GM21447 (cell line): ENCODE measurements around the gene RAB3B.
"Not testable (repeated sequence)": the region's sequence is repeated elsewhere in the genome, so short reads cannot be mapped to it uniquely, and the experiment has no call there.

Source experiments
- ATAC-seq: cut with Tn5 transposase; IDR thresholded peaks from one replicate; pipeline ENCODE4 v1.9.1; 2021; ENCODE audit not compliant: unreplicated experiment

The RAB3B gene

GRCh38 chr1:51922040-51922439 is 68.5 kb downstream of the RAB3B start:
- no peak for ATAC-seq

GRCh38 chr1:51920130-51920529 is 70.4 kb downstream of the RAB3B start:
- no peak for ATAC-seq

GRCh38 chr1:51919684-51920083 is 70.8 kb downstream of the RAB3B start:
- no peak for ATAC-seq

GRCh38 chr1:51916587-51917405 is 73.7 kb downstream of the RAB3B start:
- ATAC-seq, result no peak

GRCh38 chr1:51915951-51916350 is 74.5 kb downstream of the RAB3B start:
- ATAC-seq, result no peak

GRCh38 chr1:51912881-51913280 is 77.6 kb downstream of the RAB3B start:
- ATAC-seq, result no peak

- ATAC-seq, result no peak
Observed at GRCh38 chr1:51910221-51911000, 80.1 kb downstream of the RAB3B start.

- no peak for ATAC-seq
Observed at GRCh38 chr1:51908499-51908898, 82.0 kb downstream of the RAB3B start.

GRCh38 chr1:51907079-51907702 is 83.3 kb downstream of the RAB3B start:
- ATAC-seq, result no peak

- no peak for ATAC-seq
Observed at GRCh38 chr1:51906306-51907078, 84.0 kb downstream of the RAB3B start.

GRCh38 chr1:51902456-51902855 is 88.0 kb downstream of the RAB3B start:
- no peak for ATAC-seq

- ATAC-seq, result no peak
Observed at GRCh38 chr1:51901151-51901550, 89.3 kb downstream of the RAB3B start.

- ATAC-seq, result no peak
Observed at GRCh38 chr1:51899022-51899421, 91.5 kb downstream of the RAB3B start.

- ATAC-seq, result no peak
Observed at GRCh38 chr1:51898090-51898734, 92.3 kb downstream of the RAB3B start.

- ATAC-seq, result no peak
Observed at GRCh38 chr1:51897699-51898031, 92.8 kb downstream of the RAB3B start.

- ATAC-seq, result not testable (repeated sequence)
Observed at GRCh38 chr1:51894748-51895147, 95.8 kb downstream of the RAB3B start.

- ATAC-seq, result peak; percentile 90
Observed at GRCh38 chr1:51878616-51879336, 111.7 kb downstream of the RAB3B start, which contains the start of gene NRDC. Gene NRDC, minus strand, starts transcription at chr1:51878727. Its CDS starts 112 bp downstream, at chr1:51878615.

- ATAC-seq, result peak; percentile 31
Observed at GRCh38 chr1:51878308-51878615, 112.2 kb downstream of the RAB3B start.

- ATAC-seq, result peak; percentile 6
Observed at GRCh38 chr1:51877434-51878307, 112.8 kb downstream of the RAB3B start.
